GM19395 (cell line): ENCODE measurements around the gene MAP6D1.
"Not testable (repeated sequence)": the region's sequence is repeated elsewhere in the genome, so short reads cannot be mapped to it uniquely, and the experiment has no call there.

Source experiments
- ATAC-seq: cut with Tn5 transposase; IDR thresholded peaks from one replicate; pipeline ENCODE4 v1.9.1; 2021; ENCODE audit warnings: mild to moderate bottlenecking, moderate library complexity; ENCODE audit not compliant: unreplicated experiment

The MAP6D1 gene

GRCh38 chr3:183801601-183802000 is 23.8 kb downstream of the MAP6D1 start:
- no peak for ATAC-seq

- ATAC-seq, result no peak
These were observed 25.0 kb downstream of the MAP6D1 start for GRCh38 chr3:183800243-183800863.

GRCh38 chr3:183799461-183799860 is 25.9 kb downstream of the MAP6D1 start:
- no peak for ATAC-seq

- no peak for ATAC-seq
These were observed 27.4 kb downstream of the MAP6D1 start for GRCh38 chr3:183797996-183798395.

- no peak for ATAC-seq
These were observed 29.0 kb downstream of the MAP6D1 start for GRCh38 chr3:183796372-183796771.

- ATAC-seq, result no peak
These were observed 30.9 kb downstream of the MAP6D1 start for GRCh38 chr3:183794452-183794851.

GRCh38 chr3:183792976-183793375 is 32.4 kb downstream of the MAP6D1 start:
- no peak for ATAC-seq

GRCh38 chr3:183790700-183791099 is 34.7 kb downstream of the MAP6D1 start:
- ATAC-seq, result no peak

GRCh38 chr3:183789826-183790225 is 35.6 kb downstream of the MAP6D1 start:
- no peak for ATAC-seq

GRCh38 chr3:183784503-183784902 is 40.9 kb downstream of the MAP6D1 start:
- ATAC-seq, result not testable (repeated sequence)

- ATAC-seq, result no peak
These were observed 42.7 kb downstream of the MAP6D1 start for GRCh38 chr3:183782576-183783276.

- ATAC-seq, result no peak
These were observed 44.1 kb downstream of the MAP6D1 start for GRCh38 chr3:183781246-183781645.

GRCh38 chr3:183779896-183780465 is 45.4 kb downstream of the MAP6D1 start:
- ATAC-seq, result no peak

- no peak for ATAC-seq
These were observed 48.3 kb downstream of the MAP6D1 start for GRCh38 chr3:183777016-183777618.

- ATAC-seq, result not testable (repeated sequence)
These were observed 48.9 kb downstream of the MAP6D1 start for GRCh38 chr3:183776451-183776850.

GRCh38 chr3:183775781-183776180 is 49.6 kb downstream of the MAP6D1 start:
- ATAC-seq, result no peak

- no peak for ATAC-seq
These were observed 50.7 kb downstream of the MAP6D1 start for GRCh38 chr3:183774631-183775030.

- ATAC-seq, result no peak
These were observed 55.9 kb downstream of the MAP6D1 start for GRCh38 chr3:183769453-183769852.

GRCh38 chr3:183768114-183768513 is 57.3 kb downstream of the MAP6D1 start:
- no peak for ATAC-seq

GRCh38 chr3:183766745-183767606 is 58.4 kb downstream of the MAP6D1 start:
- ATAC-seq, result peak; percentile 87

GRCh38 chr3:183766107-183766506 is 59.3 kb downstream of the MAP6D1 start:
- no peak for ATAC-seq
